Tibial nerve (tissue), 4 donors: ENCODE measurements around the gene SECISBP2. TPM values are rescaled to one million over a fixed set of nuclear protein-coding genes. Genes with fewer than 3 reads are reported as not detected.

Experiments
- DNase-seq, 2 donors: peaks; one replicate each; pipeline ENCODE4 v3.0.0-alpha.2; 2019; ENCODE audit warnings: low spot score in 2 of 2
- H3K27ac ChIP-seq, 4 donors: fragments of 200-600 bp; sonication (generic) in 3 of 4; one replicate each; pipeline ENCODE4 v1.5.1; 2017 to 2019; ENCODE audit warnings: mild to moderate bottlenecking in 1 of 4
- H3K27me3 ChIP-seq, 2 donors: fragments of 200-600 bp; sonication (generic) in 1 of 2; one replicate each; pipeline versions ENCODE4 v1.5.1 to v1.6.0; 2017 to 2019
- H3K36me3 ChIP-seq, 3 donors: fragments of 200-600 bp; sonication (generic); one replicate each; pipeline ENCODE4 v1.5.1; 2018 to 2019
- H3K4me1 ChIP-seq, 4 donors: fragments of 200-600 bp; sonication (generic) in 3 of 4; one replicate each; pipeline ENCODE4 v1.5.1; 2017 to 2019
- H3K4me3 ChIP-seq, 4 donors: fragments of 200-600 bp; sonication (generic) in 3 of 4; one replicate each; pipeline ENCODE4 v1.5.1; 2017 to 2019; ENCODE audit warnings: mild to moderate bottlenecking in 1 of 4, moderate library complexity in 1 of 4
- H3K9me3 ChIP-seq, 4 donors: fragments of 200-600 bp; sonication (generic) in 3 of 4; one replicate each; pipeline ENCODE4 v1.5.1; 2017 to 2019
- CTCF ChIP-seq, 5 experiments: fragments of 200-600 bp in 3 of 5; fragments of 450-650 bp in 2 of 5; sonication (generic) in 3 of 5; IDR thresholded peaks; one replicate each; pipeline ENCODE4 v1.5.1; 2016 to 2019; ENCODE audit warnings: antibody characterized with exemption in 5 of 5, mild to moderate bottlenecking in 3 of 5, moderate library complexity in 2 of 5
- EP300 ChIP-seq, 2 donors: sonication (generic); formaldehyde crosslinking; IDR thresholded peaks; one replicate each; pipeline ENCODE4 v1.6.1; 2017; ENCODE audit warnings: antibody characterized with exemption in 2 of 2, mild to moderate bottlenecking in 1 of 2
- POLR2A ChIP-seq, 2 donors: fragments of 450-650 bp; IDR thresholded peaks; one replicate each; pipeline ENCODE4 v1.6.1; 2017; ENCODE audit warnings: antibody characterized with exemption in 2 of 2, mild to moderate bottlenecking in 2 of 2, moderate library complexity in 2 of 2
- WGBS, 2 donors: methylation state at CpG; one replicate each; pipeline ENCODE4 v1.1.5; 2018; 5-methylcytosine and 5-hydroxymethylcytosine counted together
- total RNA-seq, 4 donors: library from RNA; depleted of rRNA; stranded (reverse); fragments of >200 nt; gene quantifications; one replicate each; pipeline ENCODE4 v1.1.0, GENCODE V29; 2016

Gene SECISBP2
- total RNA-seq, 4 donors from 2014 or later = 57.7 to 77.1 (median 64.8) TPM

DNA sequence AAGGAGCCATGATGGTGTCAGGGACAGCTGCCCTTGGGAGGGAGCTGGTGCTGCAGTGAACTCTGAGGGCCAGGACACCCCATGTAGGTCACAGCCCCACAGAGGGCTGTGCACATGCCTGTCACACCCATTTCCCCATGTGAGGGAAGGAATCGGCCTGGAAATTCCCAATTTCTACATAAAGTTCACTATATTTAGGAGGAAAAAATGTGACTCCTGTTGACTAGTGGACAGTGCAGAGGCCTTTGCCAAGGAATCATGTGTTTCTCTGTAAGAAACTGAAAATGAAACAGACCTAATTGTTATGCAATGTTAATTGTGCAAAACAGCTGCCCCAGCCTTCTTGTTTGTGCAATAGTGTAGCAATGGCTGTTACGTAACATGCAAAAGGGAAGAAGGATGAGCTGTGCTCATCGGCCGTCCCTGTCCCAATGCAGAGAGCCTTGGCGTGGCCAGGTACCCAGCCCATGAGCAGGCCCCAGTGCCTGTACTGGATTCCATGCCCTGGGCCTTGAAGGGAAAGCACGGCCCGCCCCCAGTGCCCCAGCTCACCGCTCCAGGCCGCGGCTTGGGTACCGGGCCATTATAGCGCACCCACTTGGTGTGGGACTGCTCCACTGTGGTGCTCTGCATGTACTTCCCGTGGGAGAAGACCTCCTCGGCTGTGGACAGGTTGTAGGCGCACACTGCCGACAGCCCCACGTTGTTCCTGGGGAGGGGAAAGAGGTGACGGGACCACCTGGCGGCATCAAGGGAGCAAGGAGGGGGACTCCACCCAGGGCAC, 70.0 kb downstream of the SECISBP2 start:
- 65 to 80% methylated on average over 13 to 17 of the region's 19 CpGs for WGBS, 2 donors
- no peak overlapping the region for H3K4me3 ChIP-seq
- H3K27me3 ChIP-seq = no peaks in the 10 kb centered on the region
- peaks cover 0 to 16% (median 11%) of the 10 kb centered on the region in 4 donors for H3K4me1 ChIP-seq
- TF ChIP-seq POLR2A (IDR thresholded peaks at IDR 0.05) = peak in 1 of 2 donors; percentile 18
- peak; percentile 93 to 99 for TF ChIP-seq EP300 (IDR thresholded peaks at IDR 0.05)
- TF ChIP-seq CTCF (IDR thresholded peaks at IDR 0.05) = peak in 1 of 5 experiments; percentile 27
- peaks cover 0 to 99% (median 39%) of the 10 kb centered on the region in 3 donors for H3K36me3 ChIP-seq
- no peaks in the 10 kb centered on the region for H3K9me3 ChIP-seq
- peak overlapping the region in 3 of 4 donors; percentile 41 to 84 (median 73) for H3K27ac ChIP-seq
- peak; percentile 41 to 89 for DNase-seq

DNA sequence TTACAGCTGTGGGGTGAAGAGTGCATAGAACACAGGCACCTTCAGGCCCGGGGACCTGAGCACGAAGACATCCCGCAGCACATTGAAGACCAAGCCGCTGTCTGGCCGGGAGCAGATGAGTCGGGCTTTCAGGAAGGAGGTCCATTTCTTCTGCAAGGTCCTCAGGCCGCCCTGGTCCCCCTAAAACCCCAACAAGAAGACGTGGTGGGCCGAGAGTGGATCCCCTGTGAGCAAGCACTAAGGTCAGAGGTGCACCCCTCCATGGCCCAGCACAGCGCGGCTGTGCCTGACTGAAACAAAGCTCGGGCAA, 70.5 kb downstream of the SECISBP2 start:
- H3K27ac ChIP-seq = peak overlapping the region in 3 of 4 donors; percentile 41 to 73 (median 65)
- WGBS, 2 donors = 96 to 98% methylated on average over 12 of the region's 12 CpGs
- H3K36me3 ChIP-seq = peaks cover 0 to 99% (median 39%) of the 10 kb centered on the region in 3 donors

GRCh38 chr9:89390068-89390555, 71.8 kb downstream of the SECISBP2 start:
- H3K4me3 ChIP-seq = no peak overlapping the region
- H3K27ac ChIP-seq = no peak overlapping the region
- DNase-seq = no peak
- no peaks in the 10 kb centered on the region for H3K9me3 ChIP-seq
- H3K27me3 ChIP-seq = no peaks in the 10 kb centered on the region
- TF ChIP-seq EP300 (IDR thresholded peaks at IDR 0.05) (no peak), CTCF (IDR thresholded peaks at IDR 0.05) (no peak), POLR2A (IDR thresholded peaks at IDR 0.05) (no peak)
- H3K36me3 ChIP-seq = peaks cover 0 to 96% (median 43%) of the 10 kb centered on the region in 3 donors
- 89 to 91% methylated on average over 9 of the region's 10 CpGs for WGBS, 2 donors
- peaks cover 0 to 16% (median 11%) of the 10 kb centered on the region in 4 donors for H3K4me1 ChIP-seq

More for the DNA sequence above, 70.5 kb downstream of the SECISBP2 start:
- Histone ChIP-seq H3K27me3 (no peaks in the 10 kb centered on the region), H3K4me1 (peaks cover 0 to 16% (median 11%) of the 10 kb centered on the region in 4 donors), H3K9me3 (no peaks in the 10 kb centered on the region), H3K4me3 (no peak overlapping the region)
- no peak for DNase-seq
- TF ChIP-seq CTCF (IDR thresholded peaks at IDR 0.05) = no peak
- TF ChIP-seq EP300 (IDR thresholded peaks at IDR 0.05) = no peak
- TF ChIP-seq POLR2A (IDR thresholded peaks at IDR 0.05) = no peak

DNA sequence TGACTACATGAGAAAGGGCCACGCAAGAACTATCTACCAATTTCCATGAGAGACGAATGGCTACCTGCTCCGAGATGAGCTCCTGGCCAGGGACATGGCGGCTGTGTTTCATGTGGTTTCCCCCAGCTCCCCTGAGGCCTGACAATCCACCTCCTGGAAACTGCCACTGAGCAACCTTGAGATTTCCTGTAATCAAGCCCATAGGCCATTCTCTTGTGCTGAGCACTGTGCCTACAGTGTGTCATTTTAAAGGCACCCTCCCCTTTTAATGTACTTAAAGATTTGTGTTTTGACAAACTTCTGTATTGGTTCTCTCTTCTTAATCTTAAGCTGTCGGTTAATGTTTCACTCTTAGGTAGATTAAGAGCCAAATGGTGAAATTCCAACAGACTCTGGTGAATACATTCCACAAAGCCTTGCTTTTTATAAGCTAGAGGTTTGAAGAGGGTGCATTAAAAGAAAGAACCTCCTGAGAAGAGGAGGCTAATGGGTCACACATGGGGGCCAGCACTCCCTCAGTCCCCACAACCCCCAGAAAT, 72.3 kb downstream of the SECISBP2 start:
- DNase-seq = no peak
- H3K4me3 ChIP-seq = no peak overlapping the region
- H3K36me3 ChIP-seq = peaks cover 0 to 93% (median 38%) of the 10 kb centered on the region in 3 donors
- H3K9me3 ChIP-seq = no peaks in the 10 kb centered on the region
- 87 to 92% methylated on average over 5 of the region's 5 CpGs for WGBS, 2 donors
- no peaks in the 10 kb centered on the region for H3K27me3 ChIP-seq
- TF ChIP-seq EP300 (IDR thresholded peaks at IDR 0.05) = no peak
- TF ChIP-seq CTCF (IDR thresholded peaks at IDR 0.05) = no peak
- TF ChIP-seq POLR2A (IDR thresholded peaks at IDR 0.05) = no peak
- H3K27ac ChIP-seq = no peak overlapping the region
- peaks cover 0 to 16% (median 11%) of the 10 kb centered on the region in 4 donors for H3K4me1 ChIP-seq

DNA sequence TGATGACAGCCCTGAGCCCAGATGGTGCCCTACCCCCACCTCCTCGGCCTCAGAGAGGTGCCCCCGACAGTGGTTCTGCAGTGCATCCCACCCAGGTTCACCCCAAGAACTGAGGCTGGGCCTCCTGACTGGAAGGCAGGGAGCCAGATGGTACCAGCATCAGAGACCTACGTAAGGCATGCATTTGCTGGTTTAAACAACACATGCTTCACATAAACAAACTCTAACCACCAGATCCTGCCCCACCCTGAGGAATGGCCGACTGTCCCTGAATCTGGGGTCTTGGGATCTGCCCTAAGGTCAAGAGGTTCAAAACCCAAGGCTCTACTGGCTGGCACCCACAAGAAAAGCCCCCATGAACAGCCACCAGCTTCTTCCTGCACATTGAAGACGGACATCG, 73.3 kb downstream of the SECISBP2 start:
- Histone ChIP-seq H3K9me3 (no peaks in the 10 kb centered on the region), H3K4me3 (no peak overlapping the region), H3K27me3 (no peaks in the 10 kb centered on the region), H3K4me1 (peaks cover 0 to 16% (median 11%) of the 10 kb centered on the region in 4 donors), H3K36me3 (peaks cover 0 to 93% (median 40%) of the 10 kb centered on the region in 3 donors), H3K27ac (no peak overlapping the region)
- 87 to 100% methylated on average over 2 to 6 of the region's 6 CpGs for WGBS, 2 donors
- TF ChIP-seq POLR2A (IDR thresholded peaks at IDR 0.05) = no peak
- TF ChIP-seq EP300 (IDR thresholded peaks at IDR 0.05) = no peak
- no peak for DNase-seq
